Psoas muscle (tissue), 8 donors: ENCODE results near the gene CLTC. TPM values are rescaled to one million over a fixed set of nuclear protein-coding genes. Genes with fewer than 3 reads are reported as not detected.

Experiments used
- ATAC-seq, 4 donors: fragments of 200-7000 bp; cut with Tn5 transposase; one replicate each; pipeline ENCODE4 v1.9.1; 2020; ENCODE audit warnings: moderate library complexity in 3 of 4, mild to moderate bottlenecking in 2 of 4
- DNase-seq, 2 donors: peaks; one replicate each; pipeline ENCODE4 v3.0.0-alpha.2; 2020
- H3K27ac ChIP-seq: fragments of 200-600 bp; one replicate; pipeline ENCODE4 v1.8.0; 2022
- H3K27me3 ChIP-seq, 3 donors: fragments of 200-600 bp in 1 of 3; one replicate each; pipeline versions ENCODE4 v1.6.1 to v1.8.0; 2013 to 2022; ENCODE audit warnings: low read length in 2 of 3, mild to moderate bottlenecking in 2 of 3, moderate library complexity in 1 of 3; ENCODE audit not compliant: insufficient read depth in 3 of 3
- H3K36me3 ChIP-seq, 2 donors: fragments of 200-600 bp in 1 of 2; one replicate each; pipeline versions ENCODE4 v1.6.1 to v1.8.0; 2013 to 2022; ENCODE audit warnings: low read depth in 1 of 2, mild to moderate bottlenecking in 1 of 2, moderate library complexity in 1 of 2; ENCODE audit not compliant: insufficient read depth in 1 of 2
- H3K4me1 ChIP-seq: fragments of 200-600 bp; one replicate; pipeline ENCODE4 v1.8.0; 2022
- H3K4me3 ChIP-seq: fragments of 200-600 bp; one replicate; pipeline ENCODE4 v1.8.0; 2022; ENCODE audit warnings: mild to moderate bottlenecking
- H3K9me3 ChIP-seq: fragments of 200-600 bp; one replicate; pipeline ENCODE4 v1.8.0; 2022
- WGBS, 3 donors: extraction: QIAGEN DNeasy Blood & Tissue Kit; methylation state at CpG; one replicate each; pipeline versions ENCODE4 v1.1.6 to v1.1.7; 2013; 5-methylcytosine and 5-hydroxymethylcytosine counted together
- intact Hi-C, 2 donors: fragments of 100-400 bp; cut with DNase I; formaldehyde crosslinking; loops; one replicate each; pipeline versions ENCODE4 v1.11.0 to v1.14.2; 2022
- polyA plus RNA-seq, 3 donors: library from polyadenylated mRNA; stranded (reverse); fragments of 200-250 nt; gene quantifications; one replicate each; pipeline ENCODE4 v1.2.3, GENCODE V29; 2013
- total RNA-seq, 4 donors: library from RNA; stranded (reverse); fragmentation: NEBNext Ultra II Directional in 2 of 4; extraction: Animal tissue kit (Norgen Biotek cat#: 25700) in 2 of 4; gene quantifications; one replicate each; pipeline versions ENCODE4 v1.2.1 to v1.2.4, GENCODE V29; 2021 to 2023
- TF ChIP-seq, protein P1 (sequence below): fragments of 200-600 bp; IDR thresholded peaks from one replicate; pipeline ENCODE4 v1.8.0; 2022; ENCODE audit warnings: antibody characterized with exemption
- donor health status: healthy with polysubstance abuse.
- donor health status: DM: no; HTN: no; CAD: no; lungs with moderate emphysema.
- donor health status: Bipolar disorder and iron deficiency.
- donor health status: healthy.
- donor health status: DM: yes; HTN: yes; CAD: no.
- donor health status: DM: no; HTN: no; CAD: no.
- donor health status: DM: no; HTN: no; CAD: no.
- donor health status: DM: yes; HTN: yes; CAD: no.

CLTC gene
- total and polyA plus RNA-seq, 7 donors = 61.4 to 156 (median 119) TPM

DNA sequence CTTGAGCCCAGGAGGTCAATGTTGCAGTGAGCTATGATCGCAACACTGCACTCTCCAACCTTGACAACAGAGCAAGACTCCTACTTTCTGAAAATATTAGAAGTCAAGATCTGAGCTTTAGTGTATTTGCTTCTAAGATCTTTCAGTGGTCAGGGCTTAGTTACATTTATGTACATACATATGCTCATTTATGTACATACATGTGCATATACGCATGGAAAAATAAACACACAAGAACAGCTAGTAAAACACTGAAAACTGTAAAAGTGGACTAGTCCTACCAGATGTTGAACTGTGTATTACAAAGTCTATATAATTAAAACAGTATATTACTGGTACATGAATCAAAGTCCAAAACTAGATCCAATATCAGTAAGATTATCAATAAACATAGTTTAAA, 59.2 kb downstream of the CLTC start:
- no peak overlapping the region for H3K27ac ChIP-seq
- DNase-seq (no peak), ATAC-seq (no peak)
- H3K4me1 ChIP-seq = no peaks in the 10 kb centered on the region
- no peak overlapping the region for H3K4me3 ChIP-seq
- peaks cover 21 to 100% of the 10 kb centered on the region in 2 donors for H3K36me3 ChIP-seq
- H3K9me3 ChIP-seq = no peaks in the 10 kb centered on the region
- H3K27me3 ChIP-seq = no peaks in the 10 kb centered on the region
- intact Hi-C loops = loop anchor here in 1 of 2 donors (10.0 kb wide), 1 partner anchor 376 kb away; no protein-coding TSS in a partner anchor
- TF ChIP-seq, protein P1, sequence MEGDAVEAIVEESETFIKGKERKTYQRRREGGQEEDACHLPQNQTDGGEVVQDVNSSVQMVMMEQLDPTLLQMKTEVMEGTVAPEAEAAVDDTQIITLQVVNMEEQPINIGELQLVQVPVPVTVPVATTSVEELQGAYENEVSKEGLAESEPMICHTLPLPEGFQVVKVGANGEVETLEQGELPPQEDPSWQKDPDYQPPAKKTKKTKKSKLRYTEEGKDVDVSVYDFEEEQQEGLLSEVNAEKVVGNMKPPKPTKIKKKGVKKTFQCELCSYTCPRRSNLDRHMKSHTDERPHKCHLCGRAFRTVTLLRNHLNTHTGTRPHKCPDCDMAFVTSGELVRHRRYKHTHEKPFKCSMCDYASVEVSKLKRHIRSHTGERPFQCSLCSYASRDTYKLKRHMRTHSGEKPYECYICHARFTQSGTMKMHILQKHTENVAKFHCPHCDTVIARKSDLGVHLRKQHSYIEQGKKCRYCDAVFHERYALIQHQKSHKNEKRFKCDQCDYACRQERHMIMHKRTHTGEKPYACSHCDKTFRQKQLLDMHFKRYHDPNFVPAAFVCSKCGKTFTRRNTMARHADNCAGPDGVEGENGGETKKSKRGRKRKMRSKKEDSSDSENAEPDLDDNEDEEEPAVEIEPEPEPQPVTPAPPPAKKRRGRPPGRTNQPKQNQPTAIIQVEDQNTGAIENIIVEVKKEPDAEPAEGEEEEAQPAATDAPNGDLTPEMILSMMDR = no peak
- WGBS, 3 donors = 46 to 80% (median 49%) methylated on average over 2 of the region's 2 CpGs

DNA sequence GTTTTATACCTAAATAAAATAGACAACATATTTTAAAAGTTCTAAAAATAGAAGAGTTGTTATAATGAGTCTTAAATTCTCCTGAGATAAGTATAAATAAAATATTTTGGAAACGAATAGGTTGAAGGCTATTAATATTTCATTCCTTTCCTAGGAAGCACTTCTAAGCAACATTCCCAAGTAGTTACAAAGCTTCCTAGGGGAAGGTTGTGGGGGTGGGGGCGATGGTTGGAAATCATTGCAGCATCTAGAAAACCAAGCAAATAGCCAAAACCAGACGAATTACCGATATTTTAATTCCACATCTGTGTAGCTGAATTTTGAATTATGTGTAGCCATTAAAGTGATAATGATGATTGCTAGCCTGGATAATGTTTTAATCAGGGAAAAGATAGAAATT, 60.6 kb downstream of the CLTC start:
- H3K4me3 ChIP-seq = no peak overlapping the region
- 69 to 83% (median 72%) methylated on average over 4 of the region's 4 CpGs for WGBS, 3 donors
- no peaks in the 10 kb centered on the region for H3K27me3 ChIP-seq
- no peak overlapping the region for H3K27ac ChIP-seq
- peaks cover 19 to 100% of the 10 kb centered on the region in 2 donors for H3K36me3 ChIP-seq
- intact Hi-C loops = loop anchor here (5.0 to 10.0 kb wide), 2 partner anchors 244 to 372 kb away; no protein-coding TSS in a partner anchor
- H3K4me1 ChIP-seq = no peaks in the 10 kb centered on the region
- H3K9me3 ChIP-seq = no peaks in the 10 kb centered on the region
- no peak for ATAC-seq
- TF ChIP-seq, protein P1 = no peak
- DNase-seq = no peak

DNA sequence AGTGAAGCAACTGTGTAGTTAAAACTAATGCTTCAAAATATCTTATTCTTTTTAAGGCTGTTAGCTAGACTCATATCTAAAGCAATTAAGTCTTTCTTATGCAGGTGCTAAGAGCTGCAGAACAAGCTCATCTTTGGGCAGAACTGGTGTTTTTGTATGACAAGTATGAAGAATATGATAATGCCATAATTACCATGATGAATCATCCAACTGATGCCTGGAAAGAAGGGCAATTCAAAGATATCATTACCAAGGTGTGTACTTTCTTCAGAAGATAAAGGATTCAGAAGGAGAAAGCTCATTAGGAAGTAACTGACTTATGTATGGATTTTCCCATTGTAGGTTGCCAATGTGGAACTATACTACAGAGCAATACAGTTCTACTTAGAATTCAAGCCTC, 63.6 kb downstream of the CLTC start:
- Histone ChIP-seq H3K36me3 (peaks cover 23 to 100% of the 10 kb centered on the region in 2 donors), H3K9me3 (no peaks in the 10 kb centered on the region), H3K4me1 (no peaks in the 10 kb centered on the region), H3K4me3 (no peak overlapping the region), H3K27me3 (no peaks in the 10 kb centered on the region), H3K27ac (no peak overlapping the region)
- no peak for DNase-seq
- intact Hi-C loops = loop anchor here (5.0 to 10.0 kb wide), 2 partner anchors 242 to 369 kb away; no protein-coding TSS in a partner anchor
- TF ChIP-seq, protein P1 = no peak
- ATAC-seq = no peak

DNA sequence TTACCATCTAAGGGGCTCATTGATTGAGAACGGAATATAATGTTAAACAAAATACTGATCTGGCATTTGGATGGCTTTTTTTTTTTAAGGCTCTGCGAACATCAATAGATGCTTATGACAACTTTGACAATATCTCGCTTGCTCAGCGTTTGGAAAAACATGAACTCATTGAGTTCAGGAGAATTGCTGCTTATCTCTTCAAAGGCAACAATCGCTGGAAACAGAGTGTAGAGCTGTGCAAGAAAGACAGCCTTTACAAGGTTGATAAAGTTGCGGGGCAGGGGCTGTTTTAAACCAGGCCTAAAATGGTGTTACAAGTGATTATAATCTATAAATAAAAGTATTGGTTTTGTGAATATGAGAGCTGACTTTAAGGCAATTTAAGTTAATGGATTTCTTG, 65.3 kb downstream of the CLTC start:
- 91 to 95% (median 93%) methylated on average over 6 of the region's 6 CpGs for WGBS, 3 donors
- Histone ChIP-seq H3K27ac (no peak overlapping the region), H3K9me3 (no peaks in the 10 kb centered on the region), H3K4me3 (no peak overlapping the region), H3K27me3 (no peaks in the 10 kb centered on the region), H3K4me1 (no peaks in the 10 kb centered on the region), H3K36me3 (peaks cover 23 to 100% of the 10 kb centered on the region in 2 donors)
- DNase-seq (no peak), ATAC-seq (no peak)
- intact Hi-C loops = loop anchor here (5.0 to 10.0 kb wide), 2 partner anchors 240 to 367 kb away; no protein-coding TSS in a partner anchor
- TF ChIP-seq, protein P1 = no peak

DNA sequence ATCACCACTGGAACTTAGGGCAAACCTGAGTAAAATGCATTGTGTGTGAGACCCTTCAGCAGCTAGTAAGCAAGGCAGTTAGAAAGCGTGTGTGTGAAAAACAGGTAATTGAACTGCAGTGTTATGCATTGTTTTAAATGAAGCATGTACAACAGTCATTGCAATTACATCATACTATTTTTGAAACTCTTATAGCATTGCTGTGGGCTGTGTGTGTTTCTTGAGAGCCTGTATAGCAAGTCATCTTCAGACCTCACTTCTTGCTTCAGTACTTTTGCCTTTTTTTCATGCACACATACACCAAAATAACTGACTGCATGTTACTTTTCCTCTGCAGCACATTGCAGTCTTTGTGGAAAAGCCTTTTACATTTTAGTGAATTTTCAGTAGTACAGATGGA, 68.3 kb downstream of the CLTC start:
- Histone ChIP-seq H3K27ac (no peak overlapping the region), H3K27me3 (no peaks in the 10 kb centered on the region), H3K4me3 (no peak overlapping the region), H3K4me1 (no peaks in the 10 kb centered on the region), H3K9me3 (no peaks in the 10 kb centered on the region), H3K36me3 (peaks cover 14 to 100% of the 10 kb centered on the region in 2 donors)
- DNase-seq (no peak), ATAC-seq (no peak)
- TF ChIP-seq, protein P1 = no peak
- intact Hi-C loops = loop anchor here in 1 of 2 donors (10.0 kb wide), 1 partner anchor 237 kb away; no protein-coding TSS in a partner anchor
- WGBS, 3 donors = 79 to 96% (median 85%) methylated on average over 1 of the region's 1 CpG
